HG03196 (cell line): ENCODE results near the gene NFKB2.

Experiments used
- ATAC-seq: cut with Tn5 transposase; IDR thresholded peaks from one replicate; pipeline ENCODE4 v1.9.1; 2021; ENCODE audit not compliant: unreplicated experiment

NFKB2 gene

GRCh38 chr10:102407425-102408130, 12.1 kb downstream of the NFKB2 start:
- no peak for ATAC-seq

- ATAC-seq, result no peak
Measured at GRCh38 chr10:102408131-102408727, 12.7 kb downstream of the NFKB2 start.

GRCh38 chr10:102408728-102409603, 13.5 kb downstream of the NFKB2 start:
- no peak for ATAC-seq

- no peak for ATAC-seq
Measured at GRCh38 chr10:102409604-102410428, 14.3 kb downstream of the NFKB2 start.

DNA sequence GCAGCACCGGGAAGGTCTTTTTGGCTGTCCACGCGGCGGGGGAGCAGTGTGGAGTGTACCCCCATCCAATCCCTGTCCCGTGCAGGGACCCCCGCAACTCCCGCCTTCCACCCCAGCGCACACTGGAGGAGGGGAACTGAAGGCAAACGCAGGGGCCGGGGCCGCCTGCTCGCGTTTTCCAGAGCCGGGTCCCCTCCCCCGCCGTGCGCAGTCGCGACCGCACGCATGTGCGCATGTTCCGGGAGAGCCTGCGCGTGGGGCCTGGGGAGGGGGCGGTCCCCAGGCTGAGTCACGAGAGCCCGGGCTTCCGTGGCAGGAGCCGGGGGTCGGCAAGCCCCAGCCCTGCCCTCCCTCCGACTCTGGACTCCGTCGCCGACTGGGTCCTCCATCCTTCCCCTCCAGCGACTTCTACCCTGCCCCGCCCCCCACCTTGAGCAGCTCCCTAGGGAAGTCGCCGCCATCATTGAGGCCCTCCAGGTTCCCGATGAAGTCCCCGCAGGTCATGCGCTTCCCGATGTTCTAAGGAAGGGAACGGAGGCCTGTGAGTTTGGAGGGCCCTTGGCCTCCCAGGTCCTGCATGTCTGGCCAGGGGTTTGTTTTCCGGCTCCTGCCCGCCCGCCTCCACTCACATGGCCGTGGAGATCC, 15.0 kb downstream of the NFKB2 start:
- no peak for ATAC-seq

- ATAC-seq, result no peak
Measured at GRCh38 chr10:102411341-102412255, 16.1 kb downstream of the NFKB2 start.

DNA sequence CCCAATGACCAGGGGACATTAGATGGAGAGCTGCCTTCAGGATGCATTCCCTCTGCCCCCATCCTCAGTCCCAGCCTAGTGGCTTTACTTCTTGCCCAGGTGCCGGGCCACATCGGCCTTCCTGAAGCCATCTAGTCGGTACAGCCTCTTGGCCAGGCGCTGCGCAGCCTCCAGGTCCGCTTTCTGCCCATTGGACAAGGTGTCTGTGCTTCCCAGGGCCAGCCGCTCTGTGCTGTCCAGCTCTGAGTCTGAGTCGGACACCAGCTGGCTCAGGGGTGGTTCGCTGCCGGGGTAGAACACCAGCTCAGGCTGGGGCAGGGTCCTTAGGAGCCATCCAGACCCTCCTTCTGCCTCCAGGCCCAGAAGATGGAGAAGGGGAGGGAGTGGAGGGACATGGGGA, 16.8 kb downstream of the NFKB2 start:
- no peak for ATAC-seq

- no peak for ATAC-seq
Measured at GRCh38 chr10:102413053-102413705, 17.7 kb downstream of the NFKB2 start.

GRCh38 chr10:102413806-102414561, 18.5 kb downstream of the NFKB2 start:
- no peak for ATAC-seq

DNA sequence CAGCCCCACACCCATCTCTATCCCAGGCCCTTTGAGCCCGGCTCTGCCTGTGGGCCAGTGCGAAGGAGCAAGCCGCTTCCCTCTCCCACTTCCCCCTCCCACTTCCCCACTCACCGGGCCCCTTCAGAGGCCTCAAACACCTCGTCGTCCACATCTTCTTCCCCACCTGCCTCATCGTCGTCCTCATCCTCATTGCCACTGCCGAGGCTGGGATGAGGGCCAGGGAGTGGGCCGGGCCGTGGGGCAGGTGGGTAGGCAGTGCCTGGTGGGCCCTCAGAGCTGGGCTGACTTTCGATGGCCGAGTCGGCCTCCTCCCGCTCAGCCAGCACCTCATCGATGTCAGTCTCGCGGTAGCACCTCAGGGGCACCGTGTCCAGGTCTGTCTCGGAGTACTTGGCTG, 19.2 kb downstream of the NFKB2 start:
- ATAC-seq, result no peak

DNA sequence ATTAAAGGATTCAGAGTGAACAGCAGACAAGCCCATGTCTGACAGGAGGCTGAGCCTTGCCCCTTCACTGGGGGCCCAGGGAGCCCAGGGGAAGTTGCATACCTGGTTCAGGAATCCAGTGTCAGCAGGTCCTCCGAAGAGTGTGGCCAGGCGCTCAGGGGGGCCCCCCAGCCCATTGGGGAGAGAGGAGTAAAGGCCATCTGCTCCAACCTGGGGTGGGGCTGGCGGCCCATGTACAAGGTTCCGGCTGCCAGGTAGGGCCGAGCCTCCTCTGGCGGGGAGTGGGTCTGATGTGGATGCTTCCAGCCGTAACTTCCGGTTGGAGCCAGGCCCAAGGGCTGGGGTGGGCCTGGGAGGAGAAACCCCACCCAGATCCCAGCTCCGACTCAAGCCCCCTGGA, 20.8 kb downstream of the NFKB2 start:
- no peak for ATAC-seq

- ATAC-seq, result no peak
Measured at GRCh38 chr10:102416695-102417094, 21.2 kb downstream of the NFKB2 start.

GRCh38 chr10:102418622-102419268, 23.2 kb downstream of the NFKB2 start, which contains the start of gene PSD:
Gene PSD (minus strand): TSS chr10:102418785. CDS start chr10:102417038, 1,747 bp downstream.
- no peak for ATAC-seq

GRCh38 chr10:102419269-102420180, 24.0 kb downstream of the NFKB2 start:
- no peak for ATAC-seq

- ATAC-seq, result no peak
Measured at GRCh38 chr10:102420181-102420713, 24.7 kb downstream of the NFKB2 start.
